Neuronal stem cell (in vitro differentiated cells): ENCODE data around the gene HOXA3.

Source experiments
- DNase-seq: peaks from one replicate; pipeline ENCODE4 v3.0.0-alpha.2; 2013; ENCODE audit warnings: low spot score
- H2AFZ ChIP-seq: one replicate; pipeline ENCODE4 v1.6.1; 2013; ENCODE audit warnings: mild to moderate bottlenecking, low read length, inconsistent platforms
- H2AK5ac ChIP-seq: 2 replicates; pipeline ENCODE4 v1.6.1; 2013; ENCODE audit warnings: low read depth, mild to moderate bottlenecking, inconsistent platforms, low read length, moderate library complexity, mixed read lengths
- H2BK120ac ChIP-seq: 2 replicates; pipeline ENCODE4 v1.6.1; 2013; ENCODE audit warnings: low read depth, mild to moderate bottlenecking, inconsistent platforms, low read length, moderate library complexity, mixed read lengths
- H2BK12ac ChIP-seq: one replicate; pipeline ENCODE4 v1.6.1; 2013; ENCODE audit warnings: low read length, inconsistent platforms
- H2BK15ac ChIP-seq: 2 replicates; pipeline ENCODE4 v1.6.1; 2013; ENCODE audit warnings: mild to moderate bottlenecking, low read length, inconsistent platforms, mixed read lengths
- H2BK5ac ChIP-seq: one replicate; pipeline ENCODE4 v1.6.1; 2013; ENCODE audit warnings: inconsistent platforms, mild to moderate bottlenecking, low read length, moderate library complexity
- H3K14ac ChIP-seq: one replicate; pipeline ENCODE4 v1.6.1; 2013; ENCODE audit warnings: low read length, inconsistent platforms
- H3K18ac ChIP-seq: 2 replicates; pipeline ENCODE4 v1.6.1; 2013; ENCODE audit warnings: low read length, inconsistent platforms
- H3K23ac ChIP-seq: 2 replicates; pipeline ENCODE4 v1.6.1; 2013; ENCODE audit warnings: low read depth, mild to moderate bottlenecking, mixed read lengths, low read length, inconsistent platforms; ENCODE audit not compliant: poor library complexity
- H3K27ac ChIP-seq: replicated peaks from 3 replicates; pipeline ENCODE4 v1.5.1; 2013; ENCODE audit warnings: low read length, inconsistent platforms
- H3K27me3 ChIP-seq, 3 experiments: 2 replicates each; pipeline ENCODE4 v1.6.1; 2013; ENCODE audit warnings: low read length in 3 of 3, mild to moderate bottlenecking in 2 of 3, inconsistent platforms in 1 of 3, low read depth in 1 of 3, mixed read lengths in 1 of 3, moderate library complexity in 1 of 3; ENCODE audit not compliant: control insufficient read depth in 3 of 3, insufficient read depth in 3 of 3
- H3K36me3 ChIP-seq, 2 donors: replicated peaks in 1 of 2; 2 replicates each; pipeline ENCODE4 v1.6.1; 2013; ENCODE audit warnings: low read length in 2 of 2; ENCODE audit not compliant: control insufficient read depth in 2 of 2, insufficient read depth in 2 of 2
- H3K4ac ChIP-seq: 2 replicates; pipeline ENCODE4 v1.6.1; 2013; ENCODE audit warnings: inconsistent platforms, mild to moderate bottlenecking, low read length, moderate library complexity
- H3K4me1 ChIP-seq, 2 donors: 1 replicate in 1 of 2; 2 replicates in 1 of 2; pipeline ENCODE4 v1.6.1; 2013; ENCODE audit warnings: low read length in 2 of 2, low read depth in 1 of 2; ENCODE audit not compliant: control insufficient read depth in 2 of 2, insufficient read depth in 1 of 2
- H3K4me2 ChIP-seq: one replicate; pipeline ENCODE4 v1.6.1; 2013; ENCODE audit warnings: mild to moderate bottlenecking, low read length, inconsistent platforms; ENCODE audit not compliant: insufficient read depth, poor library complexity, severe bottlenecking
- H3K4me3 ChIP-seq, 2 donors: 2 replicates each; pipeline ENCODE4 v1.5.1; 2013; ENCODE audit warnings: low read length in 2 of 2, mild to moderate bottlenecking in 2 of 2, inconsistent platforms in 1 of 2, moderate library complexity in 1 of 2
- H3K79me1 ChIP-seq: one replicate; pipeline ENCODE4 v1.6.1; 2013; ENCODE audit warnings: low read depth, mild to moderate bottlenecking, inconsistent platforms, low read length, moderate library complexity
- H3K9ac ChIP-seq: one replicate; pipeline ENCODE4 v1.6.1; 2013; ENCODE audit warnings: mild to moderate bottlenecking, low read depth, low read length, inconsistent platforms; ENCODE audit not compliant: poor library complexity
- H3K9me3 ChIP-seq, 2 donors: replicated peaks in 1 of 2; 2 replicates each; pipeline versions ENCODE3 to v1.6.1; 2013; ENCODE audit warnings: low read length in 2 of 2, mild to moderate bottlenecking in 2 of 2, inconsistent platforms in 1 of 2, low read depth in 1 of 2, mixed read lengths in 1 of 2, moderate library complexity in 1 of 2; ENCODE audit not compliant: control insufficient read depth in 2 of 2, insufficient read depth in 1 of 2
- H4K8ac ChIP-seq: one replicate; pipeline ENCODE4 v1.6.1; 2013; ENCODE audit warnings: low read depth, mild to moderate bottlenecking, inconsistent platforms, low read length, moderate library complexity
- H4K91ac ChIP-seq: one replicate; pipeline ENCODE4 v1.6.1; 2013; ENCODE audit warnings: low read length, low read depth, mild to moderate bottlenecking, inconsistent platforms; ENCODE audit not compliant: poor library complexity
- WGBS, 2 donors: extraction: QIAGEN DNeasy Blood & Tissue Kit; methylation state at CpG; one replicate each; pipeline ENCODE4 v1.1.7; 2013; ENCODE audit warnings: missing lambda C conversion rate in 2 of 2, mixed read lengths in 1 of 2; ENCODE audit not compliant: insufficient read length in 2 of 2, insufficient replicate concordance in 1 of 2; ENCODE audit errors: extremely low coverage in 2 of 2; 5-methylcytosine and 5-hydroxymethylcytosine counted together

The HOXA3 gene

GRCh38 chr7:27110186-27111031 lies 42.0 kb downstream of the HOXA3 start:
- H3K36me3 ChIP-seq, result no peaks in the 10 kb centered on the region
- H2BK15ac ChIP-seq, result no peak overlapping the region
- H3K4me2 ChIP-seq, result no peak overlapping the region
- DNase-seq, result no peak
- no peak overlapping the region for H3K18ac ChIP-seq
- no peak overlapping the region for H4K8ac ChIP-seq
- H3K9ac ChIP-seq, result no peak overlapping the region
- H2BK120ac ChIP-seq, result no peak overlapping the region
- H4K91ac ChIP-seq, result no peak overlapping the region
- H3K9me3 ChIP-seq, result peaks cover 3 to 4% of the 10 kb centered on the region in 2 donors
- H3K4me1 ChIP-seq, result no peaks in the 10 kb centered on the region
- H3K23ac ChIP-seq, result peak overlapping the region; percentile 46
- H2BK12ac ChIP-seq, result no peak overlapping the region
- H3K27ac ChIP-seq, result no peak overlapping the region
- no peak overlapping the region for H3K4ac ChIP-seq
- H3K14ac ChIP-seq, result no peak overlapping the region
- H3K27me3 ChIP-seq, result peaks cover 66 to 95% (median 88%) of the 10 kb centered on the region in 3 experiments
- no peak overlapping the region for H2BK5ac ChIP-seq
- H2AFZ ChIP-seq, result no peak overlapping the region
- no CpG with 5 or more reads among the region's 66 CpGs for WGBS, 2 donors
- no peak overlapping the region for H3K4me3 ChIP-seq
- no peak overlapping the region for H2AK5ac ChIP-seq
- no peaks in the 10 kb centered on the region for H3K79me1 ChIP-seq

DNA sequence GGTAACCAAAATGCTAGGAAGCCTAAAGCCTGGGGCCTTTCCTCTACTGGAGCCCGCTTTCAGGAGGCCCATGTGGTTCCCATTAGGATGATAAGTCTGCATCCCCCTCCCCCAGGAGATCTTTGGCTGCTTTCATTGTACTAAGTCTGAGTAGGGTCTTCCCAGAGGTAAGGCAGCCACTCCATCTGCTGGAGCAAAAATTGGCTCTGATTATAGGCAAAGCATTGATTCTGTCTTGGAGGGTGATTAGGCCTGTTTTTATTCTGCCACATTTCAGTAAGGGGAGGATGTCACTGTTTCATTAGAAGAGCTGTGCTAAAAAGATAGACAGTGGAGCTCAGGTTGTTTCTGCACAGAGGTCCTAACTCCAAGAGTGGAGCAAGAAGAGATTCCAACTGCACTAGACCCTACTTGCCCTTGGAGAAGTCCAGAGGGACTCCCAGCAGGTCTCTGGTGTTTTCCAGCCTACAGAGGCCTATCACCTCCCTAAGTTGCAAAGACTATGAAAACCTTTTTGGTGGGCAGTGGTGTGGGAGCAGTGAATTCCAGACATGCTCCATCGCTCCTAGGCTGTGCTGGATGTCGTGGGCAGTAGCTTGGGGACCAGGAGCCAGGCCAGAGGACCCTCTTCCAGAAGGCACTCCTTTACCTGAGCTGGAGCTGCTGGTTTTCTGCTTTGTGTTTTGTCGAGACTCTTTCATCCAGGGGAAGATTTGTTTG lies 42.8 kb downstream of the HOXA3 start:
- Histone ChIP-seq H3K4me2 (no peak overlapping the region), H3K27me3 (peaks cover 65 to 95% (median 89%) of the 10 kb centered on the region in 3 experiments), H3K14ac (no peak overlapping the region), H4K8ac (no peak overlapping the region), H3K36me3 (no peaks in the 10 kb centered on the region), H2BK12ac (no peak overlapping the region), H4K91ac (no peak overlapping the region), H3K79me1 (no peaks in the 10 kb centered on the region), H2BK5ac (no peak overlapping the region), H3K4me1 (no peaks in the 10 kb centered on the region), H2AFZ (no peak overlapping the region), H3K9ac (no peak overlapping the region), H3K27ac (no peak overlapping the region), H2AK5ac (no peak overlapping the region), H3K4me3 (no peak overlapping the region), H3K18ac (no peak overlapping the region), H3K4ac (no peak overlapping the region), H2BK120ac (no peak overlapping the region), H3K9me3 (peaks cover 3 to 4% of the 10 kb centered on the region in 2 donors), H2BK15ac (no peak overlapping the region), H3K23ac (peak overlapping the region; percentile 46)
- no CpG with 5 or more reads among the region's 4 CpGs for WGBS, 2 donors
- DNase-seq, result no peak

GRCh38 chr7:27108390-27109127 lies 43.8 kb downstream of the HOXA3 start:
- Histone ChIP-seq H2BK120ac (no peak overlapping the region), H2AFZ (no peak overlapping the region), H3K14ac (no peak overlapping the region), H2AK5ac (no peak overlapping the region), H3K4ac (no peak overlapping the region), H3K27ac (no peak overlapping the region), H4K8ac (no peak overlapping the region), H3K4me2 (no peak overlapping the region), H3K18ac (no peak overlapping the region), H3K36me3 (no peaks in the 10 kb centered on the region), H3K23ac (no peak overlapping the region), H3K79me1 (no peaks in the 10 kb centered on the region), H3K9me3 (peaks cover 2 to 3% of the 10 kb centered on the region in 2 donors), H3K27me3 (peaks cover 65 to 99% (median 92%) of the 10 kb centered on the region in 3 experiments), H3K4me1 (no peaks in the 10 kb centered on the region), H3K9ac (peak overlapping the region; percentile 34), H4K91ac (no peak overlapping the region), H3K4me3 (no peak overlapping the region), H2BK12ac (no peak overlapping the region), H2BK5ac (no peak overlapping the region), H2BK15ac (no peak overlapping the region)
- DNase-seq, result no peak
- WGBS, 2 donors, result no CpG with 5 or more reads among the region's 41 CpGs
